ENCODE results near the gene AFAP1.

The AFAP1 gene

GRCh38 chr4:7717946-7718490, 221.6 kb downstream of the AFAP1 start:
- Histone ChIP-seq H3K9me3 (ENCODE audit: control insufficient read depth, insufficient read depth, low read length) (no peaks in the 10 kb centered on the region), H3K4me1 (ENCODE audit: control insufficient read depth, insufficient read depth, low read length) (no peaks in the 10 kb centered on the region), H3K27me3 (ENCODE audit: control insufficient read depth, insufficient read depth, low read length) (no peaks in the 10 kb centered on the region), H3K9ac (ENCODE audit: low read depth, low read length) (no peak overlapping the region), H3K4me3 (ENCODE audit: low read depth, low read length) (no peak overlapping the region), H3K36me3 (ENCODE audit: control insufficient read depth, insufficient read depth, low read length) (no peaks in the 10 kb centered on the region)

GRCh38 chr4:7717161-7717560, 222.5 kb downstream of the AFAP1 start:
- Histone ChIP-seq H3K9me3 (ENCODE audit: control insufficient read depth, insufficient read depth, low read length) (no peaks in the 10 kb centered on the region), H3K36me3 (ENCODE audit: control insufficient read depth, insufficient read depth, low read length) (no peaks in the 10 kb centered on the region), H3K4me1 (ENCODE audit: control insufficient read depth, insufficient read depth, low read length) (no peaks in the 10 kb centered on the region), H3K9ac (ENCODE audit: low read depth, low read length) (no peak overlapping the region), H3K27me3 (ENCODE audit: control insufficient read depth, insufficient read depth, low read length) (no peaks in the 10 kb centered on the region), H3K4me3 (ENCODE audit: low read depth, low read length) (no peak overlapping the region)

GRCh38 chr4:7716010-7716721, 223.5 kb downstream of the AFAP1 start:
- Histone ChIP-seq H3K9me3 (ENCODE audit: control insufficient read depth, insufficient read depth, low read length) (no peaks in the 10 kb centered on the region), H3K36me3 (ENCODE audit: control insufficient read depth, insufficient read depth, low read length) (no peaks in the 10 kb centered on the region), H3K27me3 (ENCODE audit: control insufficient read depth, insufficient read depth, low read length) (no peaks in the 10 kb centered on the region), H3K4me3 (ENCODE audit: low read depth, low read length) (no peak overlapping the region), H3K9ac (ENCODE audit: low read depth, low read length) (no peak overlapping the region), H3K4me1 (ENCODE audit: control insufficient read depth, insufficient read depth, low read length) (no peaks in the 10 kb centered on the region)

GRCh38 chr4:7715271-7716009, 224.2 kb downstream of the AFAP1 start:
- no peaks in the 10 kb centered on the region for H3K36me3 ChIP-seq (ENCODE audit: control insufficient read depth, insufficient read depth, low read length)
- H3K4me1 ChIP-seq (ENCODE audit: control insufficient read depth, insufficient read depth, low read length), result no peaks in the 10 kb centered on the region
- no peaks in the 10 kb centered on the region for H3K9me3 ChIP-seq (ENCODE audit: control insufficient read depth, insufficient read depth, low read length)
- no peak overlapping the region for H3K4me3 ChIP-seq (ENCODE audit: low read depth, low read length)
- no peaks in the 10 kb centered on the region for H3K27me3 ChIP-seq (ENCODE audit: control insufficient read depth, insufficient read depth, low read length)
- H3K9ac ChIP-seq (ENCODE audit: low read depth, low read length), result no peak overlapping the region

- Histone ChIP-seq H3K36me3 (ENCODE audit: control insufficient read depth, insufficient read depth, low read length) (no peaks in the 10 kb centered on the region), H3K9me3 (ENCODE audit: control insufficient read depth, insufficient read depth, low read length) (no peaks in the 10 kb centered on the region), H3K4me1 (ENCODE audit: control insufficient read depth, insufficient read depth, low read length) (no peaks in the 10 kb centered on the region), H3K9ac (ENCODE audit: low read depth, low read length) (no peak overlapping the region), H3K27me3 (ENCODE audit: control insufficient read depth, insufficient read depth, low read length) (no peaks in the 10 kb centered on the region), H3K4me3 (ENCODE audit: low read depth, low read length) (no peak overlapping the region)
These were observed 224.9 kb downstream of the AFAP1 start for GRCh38 chr4:7714738-7715137.

- H3K4me3 ChIP-seq (ENCODE audit: low read depth, low read length), result no peak overlapping the region
- H3K9ac ChIP-seq (ENCODE audit: low read depth, low read length), result no peak overlapping the region
- H3K27me3 ChIP-seq (ENCODE audit: control insufficient read depth, insufficient read depth, low read length), result no peaks in the 10 kb centered on the region
- no peaks in the 10 kb centered on the region for H3K9me3 ChIP-seq (ENCODE audit: control insufficient read depth, insufficient read depth, low read length)
- H3K36me3 ChIP-seq (ENCODE audit: control insufficient read depth, insufficient read depth, low read length), result no peaks in the 10 kb centered on the region
- H3K4me1 ChIP-seq (ENCODE audit: control insufficient read depth, insufficient read depth, low read length), result no peaks in the 10 kb centered on the region
These were observed 225.5 kb downstream of the AFAP1 start for GRCh38 chr4:7714176-7714575.

- no peaks in the 10 kb centered on the region for H3K36me3 ChIP-seq (ENCODE audit: control insufficient read depth, insufficient read depth, low read length)
- no peak overlapping the region for H3K4me3 ChIP-seq (ENCODE audit: low read depth, low read length)
- H3K4me1 ChIP-seq (ENCODE audit: control insufficient read depth, insufficient read depth, low read length), result no peaks in the 10 kb centered on the region
- no peaks in the 10 kb centered on the region for H3K9me3 ChIP-seq (ENCODE audit: control insufficient read depth, insufficient read depth, low read length)
- H3K27me3 ChIP-seq (ENCODE audit: control insufficient read depth, insufficient read depth, low read length), result no peaks in the 10 kb centered on the region
- no peak overlapping the region for H3K9ac ChIP-seq (ENCODE audit: low read depth, low read length)
These were observed 225.9 kb downstream of the AFAP1 start for GRCh38 chr4:7713757-7714156.

- Histone ChIP-seq H3K4me1 (ENCODE audit: control insufficient read depth, insufficient read depth, low read length) (no peaks in the 10 kb centered on the region), H3K9ac (ENCODE audit: low read depth, low read length) (no peak overlapping the region), H3K27me3 (ENCODE audit: control insufficient read depth, insufficient read depth, low read length) (no peaks in the 10 kb centered on the region), H3K4me3 (ENCODE audit: low read depth, low read length) (no peak overlapping the region), H3K9me3 (ENCODE audit: control insufficient read depth, insufficient read depth, low read length) (no peaks in the 10 kb centered on the region), H3K36me3 (ENCODE audit: control insufficient read depth, insufficient read depth, low read length) (no peaks in the 10 kb centered on the region)
These were observed 227.5 kb downstream of the AFAP1 start for GRCh38 chr4:7712021-7712671.

GRCh38 chr4:7711307-7711963, 228.2 kb downstream of the AFAP1 start:
- H3K9me3 ChIP-seq (ENCODE audit: control insufficient read depth, insufficient read depth, low read length), result no peaks in the 10 kb centered on the region
- H3K4me3 ChIP-seq (ENCODE audit: low read depth, low read length), result no peak overlapping the region
- H3K9ac ChIP-seq (ENCODE audit: low read depth, low read length), result no peak overlapping the region
- H3K4me1 ChIP-seq (ENCODE audit: control insufficient read depth, insufficient read depth, low read length), result no peaks in the 10 kb centered on the region
- H3K36me3 ChIP-seq (ENCODE audit: control insufficient read depth, insufficient read depth, low read length), result no peaks in the 10 kb centered on the region
- no peaks in the 10 kb centered on the region for H3K27me3 ChIP-seq (ENCODE audit: control insufficient read depth, insufficient read depth, low read length)

- H3K4me1 ChIP-seq (ENCODE audit: control insufficient read depth, insufficient read depth, low read length), result no peaks in the 10 kb centered on the region
- H3K9ac ChIP-seq (ENCODE audit: low read depth, low read length), result no peak overlapping the region
- H3K27me3 ChIP-seq (ENCODE audit: control insufficient read depth, insufficient read depth, low read length), result no peaks in the 10 kb centered on the region
- H3K4me3 ChIP-seq (ENCODE audit: low read depth, low read length), result no peak overlapping the region
- H3K36me3 ChIP-seq (ENCODE audit: control insufficient read depth, insufficient read depth, low read length), result no peaks in the 10 kb centered on the region
- H3K9me3 ChIP-seq (ENCODE audit: control insufficient read depth, insufficient read depth, low read length), result no peaks in the 10 kb centered on the region
These were observed 228.9 kb downstream of the AFAP1 start for GRCh38 chr4:7710576-7711306.

GRCh38 chr4:7710126-7710525, 229.5 kb downstream of the AFAP1 start:
- Histone ChIP-seq H3K4me3 (ENCODE audit: low read depth, low read length) (no peak overlapping the region), H3K9ac (ENCODE audit: low read depth, low read length) (no peak overlapping the region)

More at GRCh38 chr4:7710126-7710525, 229.5 kb downstream of the AFAP1 start:
- Histone ChIP-seq H3K27me3 (ENCODE audit: control insufficient read depth, insufficient read depth, low read length) (no peaks in the 10 kb centered on the region), H3K9me3 (ENCODE audit: control insufficient read depth, insufficient read depth, low read length) (no peaks in the 10 kb centered on the region), H3K4me1 (ENCODE audit: control insufficient read depth, insufficient read depth, low read length) (no peaks in the 10 kb centered on the region), H3K36me3 (ENCODE audit: control insufficient read depth, insufficient read depth, low read length) (no peaks in the 10 kb centered on the region)
